NCI-H1092 (cell line): ENCODE data around the gene GMFB.

Experiments
- DNase-seq: peaks from one replicate; lab custom pipeline; 2025; lab: John Stamatoyannopoulos, UW

GMFB gene

DNA sequence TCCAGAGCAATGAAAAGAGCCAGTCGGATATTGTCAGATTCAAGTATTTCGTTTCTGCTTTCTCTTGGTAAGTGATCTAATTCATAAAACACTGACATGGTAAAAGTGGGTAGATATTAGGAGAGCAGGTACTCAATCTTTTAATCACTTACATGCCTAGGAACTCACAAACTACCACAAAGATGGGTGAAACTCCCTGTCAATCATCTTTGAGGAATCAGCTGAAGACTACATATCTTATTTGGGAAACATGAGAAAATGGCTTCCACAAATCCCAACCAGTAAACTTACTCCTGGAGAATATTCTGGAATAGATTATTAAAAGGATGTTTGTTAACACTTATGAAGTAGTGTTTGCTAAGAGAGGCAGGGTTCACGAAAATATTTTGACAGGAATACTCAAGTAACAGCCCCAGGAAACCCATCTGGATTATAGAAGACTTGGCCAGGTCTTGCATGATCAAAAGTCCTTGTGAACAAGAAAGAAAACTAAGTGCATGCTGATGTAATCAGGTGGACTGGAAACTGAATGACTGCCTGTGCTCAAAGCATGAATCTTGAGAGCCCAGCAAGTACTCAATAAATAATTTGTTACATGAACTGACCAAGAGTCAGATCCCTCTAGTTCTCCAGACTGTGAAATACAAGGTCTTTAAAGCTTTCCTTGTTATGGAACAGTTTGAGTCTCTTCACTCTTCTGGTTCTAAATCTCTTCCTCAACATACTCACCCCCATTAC lies 63.1 kb downstream of the GMFB start:
- no peak for DNase-seq

DNA sequence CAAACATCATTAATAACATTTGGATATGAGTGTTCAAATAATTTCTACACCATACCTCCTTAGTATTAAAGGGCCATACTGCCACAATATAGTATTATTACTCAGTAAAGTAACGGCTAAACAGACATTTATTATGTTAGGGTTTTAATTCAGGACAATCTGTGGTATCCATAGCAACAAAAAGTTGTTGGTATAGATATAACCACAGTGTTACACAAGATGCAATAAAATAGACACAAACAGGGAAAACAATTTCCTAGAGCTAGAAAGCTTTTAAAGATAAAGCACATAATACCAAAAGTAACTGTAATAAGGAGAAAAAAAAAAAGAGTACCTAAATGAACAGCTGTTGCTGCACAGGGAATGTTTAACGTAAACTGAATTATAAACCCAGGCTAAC lies 63.7 kb downstream of the GMFB start:
- DNase-seq = no peak
